Neural cell (in vitro differentiated cells): Measurements from ENCODE around the gene F5.

Source experiments
- POLR2AphosphoS5 ChIP-seq: IDR thresholded peaks from 2 replicates; pipeline ENCODE4 v1.6.1; 2012
- TF ChIP-seq, protein P1 (sequence below): fragments of 450-650 bp; IDR thresholded peaks from 2 replicates; pipeline ENCODE4 v1.5.1; 2014; ENCODE audit warnings: antibody characterized with exemption, mild to moderate bottlenecking, moderate library complexity; ENCODE audit not compliant: poor library complexity, severe bottlenecking

DNA sequence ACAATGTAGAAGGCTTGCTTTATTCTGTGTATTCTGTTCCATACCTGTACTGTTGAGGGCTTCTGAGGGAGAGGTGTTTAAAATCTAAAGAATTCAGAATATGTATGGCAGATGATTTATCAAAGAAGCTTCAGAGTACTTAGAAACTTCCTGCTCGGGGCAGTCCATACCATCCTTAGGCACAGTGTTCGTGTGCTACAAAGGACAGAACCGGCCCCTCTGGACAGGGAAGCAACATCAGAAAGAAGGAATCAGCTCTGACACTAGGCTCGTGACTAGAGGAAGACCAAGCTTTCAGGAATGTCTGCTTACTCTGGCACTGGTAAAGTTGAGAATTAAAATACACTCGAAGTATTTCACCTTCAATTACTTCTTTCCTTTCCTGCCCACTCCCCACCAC, 29.5 kb upstream of the F5 start:
- TF ChIP-seq, protein P1, sequence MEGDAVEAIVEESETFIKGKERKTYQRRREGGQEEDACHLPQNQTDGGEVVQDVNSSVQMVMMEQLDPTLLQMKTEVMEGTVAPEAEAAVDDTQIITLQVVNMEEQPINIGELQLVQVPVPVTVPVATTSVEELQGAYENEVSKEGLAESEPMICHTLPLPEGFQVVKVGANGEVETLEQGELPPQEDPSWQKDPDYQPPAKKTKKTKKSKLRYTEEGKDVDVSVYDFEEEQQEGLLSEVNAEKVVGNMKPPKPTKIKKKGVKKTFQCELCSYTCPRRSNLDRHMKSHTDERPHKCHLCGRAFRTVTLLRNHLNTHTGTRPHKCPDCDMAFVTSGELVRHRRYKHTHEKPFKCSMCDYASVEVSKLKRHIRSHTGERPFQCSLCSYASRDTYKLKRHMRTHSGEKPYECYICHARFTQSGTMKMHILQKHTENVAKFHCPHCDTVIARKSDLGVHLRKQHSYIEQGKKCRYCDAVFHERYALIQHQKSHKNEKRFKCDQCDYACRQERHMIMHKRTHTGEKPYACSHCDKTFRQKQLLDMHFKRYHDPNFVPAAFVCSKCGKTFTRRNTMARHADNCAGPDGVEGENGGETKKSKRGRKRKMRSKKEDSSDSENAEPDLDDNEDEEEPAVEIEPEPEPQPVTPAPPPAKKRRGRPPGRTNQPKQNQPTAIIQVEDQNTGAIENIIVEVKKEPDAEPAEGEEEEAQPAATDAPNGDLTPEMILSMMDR = no peak
- no peak for TF ChIP-seq POLR2AphosphoS5
